Measurements from ENCODE around the gene GABRG3. TPM values are rescaled to one million over a fixed set of nuclear protein-coding genes. Genes with fewer than 3 reads are reported as not detected.

GABRG3 gene
- total and polyA plus RNA-seq, 3 donors from 2014 or later: 3.7 to 13.4 (median 6.9) TPM

DNA sequence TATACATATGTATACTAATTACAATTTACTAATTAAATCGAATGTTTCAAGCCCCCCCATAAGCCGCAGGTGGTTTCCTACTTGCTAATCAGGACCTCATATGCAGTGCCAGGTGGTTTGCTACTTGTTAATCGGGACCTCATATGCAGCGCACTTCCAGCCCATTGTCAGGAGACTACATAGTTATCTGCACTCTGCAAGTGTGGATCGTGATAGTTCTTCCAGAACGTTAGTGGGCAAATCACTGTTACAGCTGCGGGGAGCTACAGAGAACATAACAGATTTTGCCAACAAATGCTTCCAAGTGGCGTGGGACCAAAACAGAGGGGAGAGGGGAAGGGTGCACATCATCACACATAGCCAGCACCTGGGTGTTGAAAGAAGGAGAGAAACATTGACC, 558.4 kb downstream of the GABRG3 start:
- intact Hi-C loops (cut with DNase I; ENCODE audit: low total_unique reads): no loop called here
- Histone ChIP-seq H3K4me1 (no peaks in the 10 kb centered on the region), H3K9me3 (no peaks in the 10 kb centered on the region), H3K36me3 (ENCODE audit: low read depth, missing control alignments) (no peaks in the 10 kb centered on the region), H3K4me3 (no peak overlapping the region), H3K27me3 (no peaks in the 10 kb centered on the region), H3K27ac (no peak overlapping the region)
- WGBS, 2 donors: 53% methylated on average over 8 of the region's 8 CpGs
- no peak for DNase-seq
- TF ChIP-seq POLR2A (IDR thresholded peaks at IDR 0.05) (no peak), CTCF (IDR thresholded peaks at IDR 0.05) (no peak)

GRCh38 chr15:27530994-27531393, 560.0 kb downstream of the GABRG3 start:
- Histone ChIP-seq H3K27ac (no peak overlapping the region), H3K4me3 (no peak overlapping the region), H3K9me3 (no peaks in the 10 kb centered on the region), H3K27me3 (no peaks in the 10 kb centered on the region), H3K36me3 (ENCODE audit: low read depth, missing control alignments) (no peaks in the 10 kb centered on the region), H3K4me1 (no peaks in the 10 kb centered on the region)
- 88% methylated on average over 8 to 9 of the region's 9 CpGs for WGBS, 2 donors
- no peak for TF ChIP-seq POLR2A (IDR thresholded peaks at IDR 0.05)
- no peak for TF ChIP-seq CTCF (IDR thresholded peaks at IDR 0.05)
- intact Hi-C loops (cut with DNase I; ENCODE audit: low total_unique reads): no loop called here
- DNase-seq: no peak

DNA sequence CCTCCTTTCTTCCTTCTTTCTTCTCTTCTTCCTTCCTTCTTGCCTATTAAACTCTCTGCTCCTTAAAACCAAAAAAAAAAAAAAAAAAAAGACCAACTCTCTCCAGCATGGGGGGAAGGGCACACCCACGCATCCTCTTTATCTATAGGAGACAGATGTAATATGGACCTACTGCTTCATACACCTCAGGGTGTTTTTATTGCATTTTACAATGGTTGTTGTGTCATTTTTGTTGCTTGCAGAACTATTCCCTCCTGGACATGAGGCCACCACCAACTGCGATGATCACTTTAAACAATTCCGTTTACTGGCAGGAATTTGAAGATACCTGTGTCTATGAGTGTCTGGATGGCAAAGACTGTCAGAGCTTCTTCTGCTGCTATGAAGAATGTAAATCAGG, 561.4 kb downstream of the GABRG3 start:
- H3K4me3 ChIP-seq: no peak overlapping the region
- H3K36me3 ChIP-seq (ENCODE audit: low read depth, missing control alignments): no peaks in the 10 kb centered on the region
- WGBS, 2 donors: 92 to 93% methylated on average over 3 of the region's 3 CpGs
- no peaks in the 10 kb centered on the region for H3K27me3 ChIP-seq
- no peaks in the 10 kb centered on the region for H3K4me1 ChIP-seq
- no peak for TF ChIP-seq CTCF (IDR thresholded peaks at IDR 0.05)
- no peak for TF ChIP-seq POLR2A (IDR thresholded peaks at IDR 0.05)
- no peak for DNase-seq
- H3K27ac ChIP-seq: no peak overlapping the region
- no peaks in the 10 kb centered on the region for H3K9me3 ChIP-seq
- intact Hi-C loops (cut with DNase I; ENCODE audit: low total_unique reads): no loop called here

DNA sequence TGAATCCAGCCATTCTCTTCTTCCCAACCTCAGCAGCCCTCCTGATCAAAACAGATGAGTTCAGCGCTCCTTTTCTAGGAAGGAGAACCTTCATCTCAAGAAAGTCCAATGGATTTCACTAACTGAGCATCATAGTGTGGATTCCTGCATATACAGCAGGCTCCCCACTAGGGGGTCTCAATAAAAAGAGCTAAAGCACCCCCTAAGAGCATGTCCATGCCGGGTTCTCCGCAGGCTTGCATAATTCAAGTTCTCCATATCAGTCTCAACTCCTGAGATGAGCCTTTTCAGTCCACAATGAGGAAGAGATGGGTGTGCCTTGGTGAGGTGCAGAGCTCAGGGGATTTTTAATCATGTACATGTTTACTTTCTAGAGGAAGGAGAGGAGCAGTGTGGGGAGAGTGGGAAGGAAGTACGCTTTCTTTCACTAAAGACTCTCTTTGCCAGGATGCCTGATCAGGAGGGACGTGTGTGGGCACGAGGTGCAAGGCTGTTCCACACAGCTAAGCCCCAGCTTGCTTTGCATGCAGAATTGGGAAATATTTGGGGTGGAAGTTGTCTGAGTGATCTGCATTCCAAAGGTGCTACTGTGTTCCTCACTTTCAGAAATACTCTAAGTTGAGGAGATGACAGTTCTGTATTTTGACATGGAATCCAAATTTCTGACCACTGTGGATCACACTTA, 564.6 kb downstream of the GABRG3 start:
- intact Hi-C loops (cut with DNase I; ENCODE audit: low total_unique reads): no loop called here
- Histone ChIP-seq H3K4me1 (no peaks in the 10 kb centered on the region), H3K4me3 (no peak overlapping the region), H3K27ac (no peak overlapping the region), H3K27me3 (no peaks in the 10 kb centered on the region), H3K9me3 (no peaks in the 10 kb centered on the region), H3K36me3 (ENCODE audit: low read depth, missing control alignments) (no peaks in the 10 kb centered on the region)
- DNase-seq: no peak
- WGBS, 2 donors: 74 to 92% methylated on average over 6 of the region's 6 CpGs
- no peak for TF ChIP-seq CTCF (IDR thresholded peaks at IDR 0.05)
- no peak for TF ChIP-seq POLR2A (IDR thresholded peaks at IDR 0.05)

DNA sequence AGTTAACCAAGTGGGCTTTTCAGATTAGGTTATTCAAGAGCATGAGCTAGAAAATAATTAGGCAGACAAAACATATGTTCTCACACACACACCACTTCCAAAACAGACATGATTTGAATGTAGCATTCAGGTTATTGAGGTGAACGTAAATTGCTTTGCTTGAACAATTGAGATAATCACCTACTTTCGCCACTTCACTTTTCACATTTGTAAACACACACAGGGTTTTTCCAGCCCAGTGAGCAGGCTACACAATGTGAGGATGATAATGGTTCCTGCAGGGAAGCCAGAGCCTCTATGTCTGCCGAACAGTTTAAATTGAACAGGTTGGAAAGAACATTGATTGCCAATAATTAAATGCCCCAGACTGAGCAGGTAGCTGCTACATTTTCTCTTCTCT, 567.3 kb downstream of the GABRG3 start:
- Histone ChIP-seq H3K36me3 (ENCODE audit: low read depth, missing control alignments) (no peaks in the 10 kb centered on the region), H3K27ac (no peak overlapping the region), H3K4me1 (no peaks in the 10 kb centered on the region), H3K9me3 (no peaks in the 10 kb centered on the region), H3K4me3 (no peak overlapping the region), H3K27me3 (no peaks in the 10 kb centered on the region)
- intact Hi-C loops (cut with DNase I; ENCODE audit: low total_unique reads): no loop called here
- TF ChIP-seq POLR2A (IDR thresholded peaks at IDR 0.05) (no peak), CTCF (IDR thresholded peaks at IDR 0.05) (no peak)
- WGBS, 2 donors: 83 to 89% methylated on average over 3 of the region's 3 CpGs
- no peak for DNase-seq
